ENCODE data around the gene CASZ1. TPM values are rescaled to one million over a fixed set of nuclear protein-coding genes. Genes with fewer than 3 reads are reported as not detected.

CASZ1 gene
- total RNA-seq, 2 experiments from 2014 or later, result 2.9 to 4.1 TPM

- ChIA-PET POLR2A (no interaction called here), CTCF (no interaction called here)
- no peaks in the 10 kb centered on the region for H3K36me3 Mint-ChIP-seq (ENCODE audit: low read depth)
These were observed 26.6 kb upstream of the CASZ1 start for GRCh38 chr1:10823000-10823401.

GRCh38 chr1:10821388-10821787, 24.9 kb upstream of the CASZ1 start:
- Mint-ChIP-seq H3K4me1 (ENCODE audit: low read depth) (no peaks in the 10 kb centered on the region), H3K4me3 (no peak overlapping the region), H3K9me3 (no peaks in the 10 kb centered on the region), H3K27ac (no peak overlapping the region), H3K27me3 (peaks cover 1% of the 10 kb centered on the region), H3K36me3 (ENCODE audit: low read depth) (no peaks in the 10 kb centered on the region)
- no peak for TF ChIP-seq CTCF (IDR thresholded peaks at IDR 0.05)
- CTCF ChIA-PET, result interaction anchor here (1.4 kb wide), 1 partner anchor 26 kb away, joined by 3 read pairs; no protein-coding TSS in a partner anchor
- no peak for ATAC-seq
- POLR2A ChIA-PET, result no interaction called here
- no peak for DNase-seq
- intact Hi-C loops (cut with micrococcal nuclease), result no loop called here

More at GRCh38 chr1:10823000-10823401, 26.6 kb upstream of the CASZ1 start:
- DNase-seq (no peak), ATAC-seq (no peak)
- intact Hi-C loops (cut with micrococcal nuclease), result no loop called here
- Mint-ChIP-seq H3K27ac (no peak overlapping the region), H3K9me3 (no peaks in the 10 kb centered on the region), H3K4me1 (ENCODE audit: low read depth) (no peaks in the 10 kb centered on the region), H3K4me3 (no peak overlapping the region), H3K27me3 (peaks cover 9% of the 10 kb centered on the region)
- TF ChIP-seq CTCF (IDR thresholded peaks at IDR 0.05), result no peak

- ATAC-seq (no peak), DNase-seq (no peak)
- no peak for TF ChIP-seq CTCF (IDR thresholded peaks at IDR 0.05)
- Mint-ChIP-seq H3K4me3 (no peak overlapping the region), H3K27ac (no peak overlapping the region), H3K9me3 (no peaks in the 10 kb centered on the region), H3K27me3 (peaks cover 1% of the 10 kb centered on the region), H3K4me1 (ENCODE audit: low read depth) (no peaks in the 10 kb centered on the region), H3K36me3 (ENCODE audit: low read depth) (no peaks in the 10 kb centered on the region)
- ChIA-PET CTCF (no interaction called here), POLR2A (interaction anchor here (0.6 kb wide), 1 partner anchor 29 kb away, joined by 5 read pairs; no protein-coding TSS in a partner anchor)
- intact Hi-C loops (cut with micrococcal nuclease), result no loop called here
These were observed 24.0 kb upstream of the CASZ1 start for GRCh38 chr1:10820422-10820821.

- Mint-ChIP-seq H3K36me3 (ENCODE audit: low read depth) (no peaks in the 10 kb centered on the region), H3K9me3 (no peaks in the 10 kb centered on the region), H3K27me3 (peaks cover 3% of the 10 kb centered on the region), H3K4me1 (ENCODE audit: low read depth) (no peaks in the 10 kb centered on the region), H3K4me3 (no peak overlapping the region), H3K27ac (no peak overlapping the region)
- CTCF ChIA-PET, result no interaction called here
- TF ChIP-seq CTCF (IDR thresholded peaks at IDR 0.05), result no peak
- intact Hi-C loops (cut with micrococcal nuclease), result no loop called here
- POLR2A ChIA-PET, result no interaction called here
- no peak for ATAC-seq
- no peak for DNase-seq
These were observed 22.9 kb upstream of the CASZ1 start for GRCh38 chr1:10819198-10819901.

- POLR2A ChIA-PET, result no interaction called here
- Mint-ChIP-seq H3K9me3 (no peaks in the 10 kb centered on the region), H3K4me1 (ENCODE audit: low read depth) (no peaks in the 10 kb centered on the region), H3K36me3 (ENCODE audit: low read depth) (no peaks in the 10 kb centered on the region), H3K27me3 (peaks cover 2% of the 10 kb centered on the region), H3K4me3 (no peak overlapping the region), H3K27ac (no peak overlapping the region)
- intact Hi-C loops (cut with micrococcal nuclease), result no loop called here
- DNase-seq (no peak), ATAC-seq (no peak)
- no peak for TF ChIP-seq CTCF (IDR thresholded peaks at IDR 0.05)
- CTCF ChIA-PET, result no interaction called here
These were observed 22.1 kb upstream of the CASZ1 start for GRCh38 chr1:10818262-10819197.
